Activated CD8-positive, alpha-beta memory T cell treated with anti-CD3 and anti-CD28 coated beads, Interleukin-2, amount 50 U/mL, for 48 hours (primary cell): ENCODE results near the gene PHF12.

Experiments used
- DNase-seq: peaks from one replicate; pipeline ENCODE4 v3.0.0-alpha.2; 2020

The PHF12 gene

DNA sequence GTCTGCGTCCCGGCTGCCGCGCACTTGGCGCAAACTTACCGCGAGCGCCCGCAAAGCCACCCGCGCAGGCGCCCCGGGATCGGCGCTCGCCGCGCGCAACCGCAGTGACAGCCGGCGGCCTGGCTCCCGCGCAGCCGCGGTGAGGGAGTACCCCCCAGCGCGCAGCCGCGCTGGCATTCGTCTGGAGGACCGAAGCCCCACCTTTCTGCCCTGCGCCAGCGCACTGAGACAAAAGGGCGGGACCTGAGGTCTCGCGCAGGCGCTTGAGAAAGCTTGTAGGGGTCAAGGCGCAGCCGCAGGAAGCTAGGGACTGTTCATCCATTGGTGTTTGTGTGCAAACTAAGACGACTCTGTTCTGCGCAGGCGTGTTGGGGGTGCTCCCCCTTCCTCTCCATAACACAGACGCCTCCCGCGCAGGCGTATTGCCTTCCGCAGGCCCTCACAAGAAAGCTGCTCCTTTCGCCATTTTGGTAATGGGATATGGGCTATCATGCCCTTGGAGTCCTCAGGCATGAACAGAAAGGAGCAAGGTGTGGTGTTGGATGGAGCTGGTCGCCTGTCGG is at the start of gene PHF12:
PHF12 (minus strand) TSS at position 91 of the 563 bp plus-strand sequence. CDS start 558 bp downstream, outside the sequence.
- DNase-seq: peak; percentile 98

DNA sequence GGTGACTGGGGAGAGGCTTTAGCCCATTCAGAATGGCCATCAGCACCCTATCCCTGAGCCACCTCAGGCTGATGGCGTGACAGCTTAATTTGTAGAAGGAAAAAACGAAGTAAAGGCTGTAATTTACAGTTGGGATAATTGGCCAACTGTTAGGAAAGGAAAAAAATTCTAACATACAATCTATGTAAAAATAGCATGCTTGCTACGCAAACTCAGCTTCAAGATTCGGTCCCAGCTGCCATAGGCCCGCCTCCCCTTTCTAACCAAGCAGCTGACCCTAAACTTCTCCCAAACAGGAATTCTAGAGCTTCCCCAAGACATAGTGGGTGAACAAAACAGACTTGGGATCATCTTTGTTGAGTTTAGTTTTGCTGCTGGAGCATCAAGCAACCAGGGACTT is 49.7 kb upstream of the PHF12 start:
- no peak for DNase-seq

DNA sequence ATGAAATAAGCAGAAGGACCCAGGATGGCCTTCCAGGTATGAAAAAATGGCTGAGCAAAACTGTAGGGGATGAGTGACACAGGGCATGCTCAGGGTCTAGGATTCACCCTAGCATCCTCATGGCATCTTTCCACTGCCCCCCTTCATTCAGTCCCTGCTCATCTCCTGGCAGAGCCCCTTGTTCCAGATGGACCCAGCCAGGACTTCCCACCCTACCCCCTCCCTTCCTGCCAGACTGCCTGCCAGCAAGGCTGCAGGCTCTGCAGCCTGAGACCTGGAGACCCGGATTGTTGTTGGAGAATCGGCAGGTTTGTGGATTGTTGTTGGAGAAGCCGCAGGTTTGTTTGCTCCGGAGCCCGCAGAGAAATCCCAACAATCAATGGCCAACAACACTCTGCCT is 47.9 kb upstream of the PHF12 start:
- DNase-seq: no peak

DNA sequence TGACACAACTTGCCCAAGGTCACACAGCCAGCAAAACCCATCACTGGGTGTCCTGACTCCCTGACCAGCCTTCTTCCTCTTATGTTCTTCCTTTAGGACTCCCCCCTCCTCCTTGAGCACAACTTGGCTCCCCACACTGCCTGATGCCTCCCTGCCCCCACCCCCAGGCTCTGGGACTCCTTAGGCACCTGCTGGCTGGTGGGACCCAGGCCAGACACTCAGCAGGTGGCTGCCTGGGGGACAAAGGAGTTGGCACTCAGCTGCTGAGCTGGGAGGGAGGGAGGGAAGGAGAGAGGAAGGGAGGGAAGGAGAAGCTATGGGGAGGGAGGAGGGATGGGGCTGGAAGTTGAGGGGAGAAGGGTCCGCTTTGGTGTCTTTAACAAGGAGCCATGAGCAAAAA is 46.5 kb upstream of the PHF12 start:
- no peak for DNase-seq

DNA sequence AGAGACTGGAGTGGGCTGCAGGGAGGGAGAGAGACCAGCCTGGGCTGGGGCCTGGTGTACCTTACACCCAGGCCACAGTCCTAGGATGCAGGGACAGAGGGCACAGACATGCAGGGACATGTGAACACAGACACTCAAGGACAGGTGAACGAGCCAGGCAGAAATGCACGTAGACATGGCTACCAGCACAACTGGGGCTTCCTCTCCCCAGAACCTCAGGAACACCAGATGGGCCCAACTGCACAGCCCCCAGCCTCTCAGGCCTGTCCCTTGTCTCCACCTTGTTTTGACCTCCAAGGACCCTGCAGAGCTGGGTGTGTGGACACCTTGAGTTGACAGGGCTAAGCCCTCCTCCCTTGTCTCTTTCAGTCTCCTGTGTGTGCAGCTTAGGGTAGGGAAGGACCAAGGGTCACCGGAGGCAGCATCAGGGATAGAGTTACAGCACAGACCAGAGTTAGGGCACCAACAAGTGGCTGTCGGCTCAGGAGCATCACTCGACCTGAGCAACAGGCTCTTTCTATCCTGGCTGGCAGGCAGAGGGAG is 45.3 kb upstream of the PHF12 start:
- no peak for DNase-seq

DNA sequence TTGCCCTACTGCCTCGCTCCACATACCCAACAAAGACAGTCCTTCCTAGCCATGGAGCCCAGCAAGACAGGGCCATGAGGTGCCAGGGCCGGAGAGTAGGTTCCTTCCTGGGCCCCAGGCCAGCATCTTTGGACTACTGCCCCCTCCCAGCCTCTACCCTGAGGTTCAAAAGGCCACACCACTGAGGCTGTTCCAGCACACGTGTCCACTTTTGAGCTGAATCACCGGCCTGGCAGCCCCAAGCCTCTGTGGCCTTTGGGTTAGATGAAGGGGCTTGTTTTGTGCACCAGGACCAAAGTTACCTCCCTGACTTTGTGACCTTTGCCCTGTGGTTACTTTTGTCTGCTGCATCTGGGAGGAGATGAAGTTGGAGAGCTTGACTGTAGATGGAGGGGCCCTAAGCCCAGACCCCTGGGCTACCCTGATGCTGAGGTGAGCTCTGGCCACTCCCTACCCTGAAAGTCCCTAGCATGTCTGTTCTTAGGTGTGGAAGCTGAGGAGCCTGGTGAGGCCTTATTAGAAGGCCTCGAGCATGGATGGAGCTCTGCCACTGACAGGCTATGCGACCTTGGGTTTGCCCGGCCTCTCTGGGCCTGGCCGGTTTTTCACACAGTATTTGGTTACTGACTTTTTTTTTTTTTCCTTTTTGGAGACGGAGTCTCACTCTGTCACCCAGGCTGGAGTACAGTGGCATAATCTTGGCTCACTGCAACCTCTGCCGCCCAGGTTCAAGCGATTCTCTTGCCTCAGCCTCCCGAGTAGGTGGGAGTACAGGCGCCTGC is 42.5 kb upstream of the PHF12 start:
- DNase-seq: no peak

DNA sequence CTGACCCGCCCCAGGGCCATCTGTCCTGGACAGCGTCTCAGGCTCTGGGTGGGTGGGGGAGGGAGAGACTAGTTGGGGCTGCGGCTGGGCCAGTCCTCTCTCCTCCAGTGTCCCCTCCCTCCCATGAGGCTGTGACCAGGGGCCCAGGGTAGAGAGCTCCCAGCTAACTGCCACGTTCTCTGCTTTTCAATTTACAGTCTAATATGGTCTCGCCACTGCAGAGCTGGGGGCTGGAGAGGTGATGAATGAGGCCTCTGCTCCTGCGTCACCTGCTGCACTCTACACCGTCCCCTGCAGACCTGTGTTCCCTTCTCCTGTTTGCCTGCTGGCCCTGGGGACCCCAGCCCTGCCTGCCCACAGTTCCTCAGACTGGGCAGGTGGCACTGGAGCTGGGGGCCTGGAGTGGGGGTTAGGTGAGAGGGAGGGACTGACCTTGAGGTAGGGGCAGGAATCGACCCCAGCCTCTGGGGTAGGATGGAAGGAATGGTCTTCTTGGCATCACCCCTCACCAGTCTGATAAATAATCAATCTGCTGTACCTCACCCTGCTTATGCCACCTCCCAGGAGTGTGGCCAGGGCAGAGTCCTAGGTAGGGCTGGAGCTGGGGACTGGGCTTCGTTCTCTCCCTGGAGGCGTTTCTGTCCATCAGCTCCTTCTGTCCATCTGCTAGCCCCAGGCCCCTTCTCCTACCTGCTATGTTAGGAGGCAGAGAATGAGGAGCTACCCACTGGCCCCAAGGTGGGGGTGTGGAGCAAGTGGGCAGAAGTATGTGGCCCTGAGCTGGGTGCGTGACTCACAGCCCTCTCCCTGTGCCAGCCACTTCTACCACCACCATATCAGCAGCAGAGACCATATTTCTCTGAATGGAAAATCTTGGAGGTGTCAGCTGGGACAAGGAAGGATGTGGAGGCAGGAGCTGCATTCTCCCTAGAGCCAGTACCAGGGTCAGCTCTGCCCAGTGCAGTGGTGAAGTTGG is 41.6 kb upstream of the PHF12 start:
- no peak for DNase-seq

DNA sequence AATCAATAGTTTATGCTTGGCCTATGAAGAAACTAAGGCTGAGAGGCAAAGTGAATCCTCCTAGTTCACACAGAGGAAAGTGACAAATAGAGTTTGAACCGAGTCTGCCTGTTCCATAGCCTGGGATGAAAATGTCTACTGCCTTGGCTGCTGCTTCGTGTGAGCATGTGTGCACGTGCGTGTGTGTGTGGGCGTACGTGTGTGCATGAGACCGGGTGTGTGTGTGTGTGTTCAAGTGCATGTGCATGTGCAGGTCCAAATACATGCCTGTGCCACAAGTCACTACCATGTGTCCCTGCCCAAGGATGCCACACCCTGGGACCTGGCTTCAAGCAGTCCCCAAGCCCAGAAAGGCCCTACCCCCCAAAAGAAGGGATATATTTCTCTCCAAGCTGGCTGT is 40.9 kb upstream of the PHF12 start:
- DNase-seq: no peak

DNA sequence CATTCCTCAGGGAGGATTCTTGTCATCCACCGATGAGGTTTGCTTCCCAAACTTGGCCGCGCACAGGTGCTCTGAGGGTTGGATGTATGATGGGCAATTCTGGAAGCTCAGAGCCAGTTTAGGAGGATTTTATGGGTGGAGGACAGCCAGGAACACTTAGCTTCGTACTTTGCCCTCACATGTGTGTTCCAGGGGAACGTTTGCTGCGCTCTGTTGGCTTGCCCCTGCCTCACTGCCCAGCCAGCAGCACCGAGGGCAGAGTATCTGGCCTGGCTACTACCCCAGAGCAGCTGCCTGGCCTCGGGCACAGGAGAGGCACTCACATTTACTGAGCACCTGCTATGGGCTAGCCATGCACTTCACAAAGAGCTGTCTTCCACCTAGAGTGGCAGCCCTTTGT is 40.5 kb upstream of the PHF12 start:
- no peak for DNase-seq

DNA sequence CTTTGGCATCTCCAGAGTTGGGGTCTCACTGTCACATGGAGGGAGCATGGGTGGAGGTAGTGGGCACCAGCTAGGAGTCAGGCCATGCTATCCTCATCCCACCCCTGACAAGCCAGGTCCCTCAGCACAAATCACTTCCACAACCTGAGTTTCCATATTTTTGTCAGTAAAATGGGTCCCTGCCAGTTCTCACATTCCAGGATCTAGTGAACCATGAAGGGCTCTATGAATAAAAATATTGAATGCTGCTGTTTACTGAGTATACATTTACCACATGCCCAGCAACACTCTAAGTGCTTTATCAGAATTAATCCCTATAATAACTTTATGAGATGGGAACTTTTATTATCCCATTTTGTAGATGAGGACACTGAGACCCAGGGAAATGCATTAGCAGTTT is 37.7 kb upstream of the PHF12 start:
- DNase-seq: no peak

DNA sequence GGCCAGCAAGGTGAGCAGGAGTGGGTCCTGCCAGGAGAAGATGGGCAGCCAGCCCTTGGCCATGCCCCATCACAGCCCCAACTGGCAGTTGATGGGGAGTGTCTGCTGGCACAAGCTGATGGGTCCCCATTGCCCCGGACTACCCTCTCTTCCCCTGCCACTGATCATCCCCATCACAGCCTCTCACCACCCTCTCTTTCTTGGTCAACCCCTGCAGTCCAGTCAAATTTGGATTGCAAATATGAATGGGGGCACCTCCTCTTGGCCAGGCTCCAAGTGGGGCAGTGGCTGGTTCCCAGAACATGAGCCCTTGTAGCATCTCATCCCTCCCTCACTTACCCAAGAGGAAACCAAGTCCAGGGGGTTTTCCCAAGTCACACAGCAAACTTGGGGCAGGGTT is 37.2 kb upstream of the PHF12 start:
- DNase-seq: no peak

DNA sequence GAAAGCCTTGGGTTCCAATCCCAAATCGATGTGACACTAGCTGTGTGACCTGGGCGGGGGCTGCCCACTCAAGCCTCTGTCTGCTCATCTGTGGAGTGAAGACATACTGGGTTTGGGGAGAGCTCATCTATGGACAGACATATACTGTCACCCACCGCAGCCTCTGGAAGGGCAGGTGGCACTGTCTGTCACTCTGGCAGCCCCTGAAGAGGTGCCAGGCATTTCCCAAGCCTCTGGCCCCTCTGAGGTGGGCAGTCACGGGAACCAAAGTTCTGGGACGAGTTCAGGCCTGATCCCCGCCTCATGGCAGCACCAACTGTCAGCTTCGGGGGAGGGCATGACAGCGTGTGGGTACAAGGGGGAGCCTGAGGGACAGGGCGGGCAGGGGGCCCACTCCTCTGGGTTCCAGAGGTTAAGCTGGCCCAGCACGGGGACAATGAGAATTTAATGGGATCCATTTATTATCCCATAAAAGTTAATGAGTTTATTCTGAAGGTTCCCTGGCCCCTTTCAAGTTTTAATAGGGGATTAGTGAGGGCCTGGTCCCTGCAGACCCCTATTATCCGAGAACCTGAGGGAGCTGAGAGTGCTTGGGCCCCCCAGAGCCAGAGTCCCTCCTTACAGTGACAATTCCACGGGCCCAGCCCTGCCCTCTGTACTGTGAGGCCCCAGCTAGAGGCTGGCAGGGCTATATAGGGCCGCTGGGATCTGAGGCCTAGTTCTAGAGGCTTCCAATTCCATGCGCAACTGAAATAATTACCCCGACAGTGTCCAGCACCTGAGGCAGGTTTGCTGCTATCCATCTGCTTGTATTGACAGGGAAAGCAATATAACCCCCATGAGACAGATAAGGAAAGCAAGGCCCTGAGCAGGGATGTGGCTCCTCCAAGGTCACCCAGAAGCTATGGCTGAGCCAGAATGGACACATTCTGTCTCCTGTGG is 35.7 kb upstream of the PHF12 start:
- no peak for DNase-seq

DNA sequence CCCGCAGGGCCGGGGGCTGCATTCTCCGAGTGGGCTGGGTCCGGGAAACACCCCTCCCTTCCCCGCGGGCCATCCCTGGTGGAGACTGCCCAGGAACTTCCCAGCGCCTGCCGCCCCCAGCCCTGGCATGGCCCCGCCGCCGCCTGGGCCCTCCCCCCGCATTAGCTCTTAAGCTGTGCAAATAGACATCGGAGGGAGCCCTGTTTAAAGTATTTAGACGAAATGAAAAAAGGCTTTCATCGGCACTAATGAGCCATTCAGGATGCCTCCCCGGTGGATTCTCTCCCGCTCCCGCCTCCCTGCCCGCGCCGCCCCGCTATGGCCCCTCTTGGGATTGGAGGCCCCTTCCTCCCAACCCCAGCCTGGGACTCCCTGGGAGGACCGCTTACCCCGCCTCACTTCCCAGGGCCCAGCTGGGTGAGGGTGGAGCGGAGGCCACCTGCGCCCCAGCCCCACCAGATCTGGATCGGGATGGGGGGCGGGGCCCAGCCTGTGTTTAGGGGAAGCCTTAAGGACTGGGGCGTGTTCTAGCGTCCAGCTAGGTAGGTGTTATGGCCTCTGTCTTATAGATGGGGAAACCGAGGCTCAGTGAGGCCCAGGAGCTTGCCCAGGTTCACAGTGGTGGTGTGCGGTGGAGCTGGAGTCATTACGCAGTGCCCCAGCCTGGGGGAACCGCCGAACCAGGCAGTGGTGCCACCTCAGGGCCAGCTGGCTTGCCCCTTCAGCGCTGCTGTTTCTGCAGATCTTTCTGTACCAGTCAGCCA is 34.8 kb upstream of the PHF12 start:
- no peak for DNase-seq

DNA sequence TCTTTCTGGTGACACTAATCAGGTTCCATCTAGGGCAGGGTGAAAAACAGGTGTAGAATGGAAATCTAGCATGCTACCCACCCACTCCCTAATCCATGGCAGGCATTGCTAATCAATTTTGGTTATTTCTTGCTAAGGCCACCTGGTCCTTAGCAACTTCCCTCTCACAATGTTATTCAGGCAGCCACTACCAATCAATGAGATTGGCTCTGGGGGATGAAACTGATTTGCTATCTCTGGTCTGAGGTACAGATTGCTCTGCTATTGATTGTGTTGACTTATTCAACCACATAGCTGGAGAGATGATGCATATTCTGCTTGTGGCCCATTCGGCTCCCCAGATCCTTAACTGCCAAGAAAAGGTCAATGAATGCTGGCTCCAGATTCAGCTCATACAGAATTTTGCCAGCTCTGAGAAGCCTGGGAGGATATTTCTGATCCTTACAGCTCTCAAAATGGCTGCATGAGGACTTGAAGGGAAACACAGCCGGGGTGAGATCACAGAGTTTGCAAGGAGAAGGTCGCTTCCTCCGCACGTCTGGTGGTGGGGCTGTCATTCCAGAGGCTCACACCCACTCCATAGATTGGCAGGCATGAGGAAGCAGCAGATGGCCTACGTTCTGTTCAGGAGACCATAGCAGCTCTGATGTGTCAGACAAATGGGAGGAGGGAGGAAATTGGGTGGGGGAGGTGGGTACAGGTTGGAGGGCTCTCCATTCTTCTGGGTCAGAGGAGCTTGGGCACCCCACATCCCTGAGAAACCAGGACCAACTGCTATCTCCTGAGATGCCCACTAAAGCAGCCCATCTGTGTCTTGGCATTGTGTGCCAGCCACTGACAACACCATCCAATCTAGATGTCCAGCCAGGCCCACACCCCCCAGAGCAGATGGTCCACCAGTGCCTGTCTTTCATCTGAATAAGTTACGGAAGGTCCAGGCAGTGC is 32.2 kb upstream of the PHF12 start:
- DNase-seq: no peak

DNA sequence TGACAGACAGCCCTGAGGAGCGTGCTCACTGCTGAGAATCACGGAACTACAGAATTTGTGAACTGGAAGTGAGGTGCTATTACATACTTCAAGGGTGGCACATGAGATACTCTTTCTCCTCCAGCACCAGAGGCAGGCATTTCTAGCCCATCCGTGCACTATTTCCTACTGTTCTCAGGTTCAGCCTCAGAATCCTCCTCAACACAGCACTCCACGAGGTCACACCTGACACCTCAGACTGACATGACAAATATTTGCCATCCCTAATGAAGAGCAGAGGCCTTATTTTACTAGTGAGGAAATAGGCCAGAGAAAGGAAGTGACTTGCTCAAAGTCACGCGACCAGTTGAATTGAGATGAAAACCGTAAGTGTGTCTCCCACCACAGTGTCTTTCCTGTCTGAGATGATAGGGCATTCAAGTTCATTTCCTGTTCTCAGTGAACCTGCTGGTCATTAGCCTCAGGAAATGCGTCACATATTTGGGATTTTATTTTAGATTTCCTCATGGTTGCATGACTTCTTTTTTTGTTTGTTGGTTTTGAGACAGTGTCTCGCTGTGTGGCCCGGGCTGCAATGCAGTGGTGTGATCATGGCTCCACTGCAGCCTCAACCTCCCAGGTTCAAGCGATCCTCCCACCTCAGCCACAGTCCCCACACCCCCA is 30.9 kb upstream of the PHF12 start:
- peak; percentile 58 for DNase-seq

DNA sequence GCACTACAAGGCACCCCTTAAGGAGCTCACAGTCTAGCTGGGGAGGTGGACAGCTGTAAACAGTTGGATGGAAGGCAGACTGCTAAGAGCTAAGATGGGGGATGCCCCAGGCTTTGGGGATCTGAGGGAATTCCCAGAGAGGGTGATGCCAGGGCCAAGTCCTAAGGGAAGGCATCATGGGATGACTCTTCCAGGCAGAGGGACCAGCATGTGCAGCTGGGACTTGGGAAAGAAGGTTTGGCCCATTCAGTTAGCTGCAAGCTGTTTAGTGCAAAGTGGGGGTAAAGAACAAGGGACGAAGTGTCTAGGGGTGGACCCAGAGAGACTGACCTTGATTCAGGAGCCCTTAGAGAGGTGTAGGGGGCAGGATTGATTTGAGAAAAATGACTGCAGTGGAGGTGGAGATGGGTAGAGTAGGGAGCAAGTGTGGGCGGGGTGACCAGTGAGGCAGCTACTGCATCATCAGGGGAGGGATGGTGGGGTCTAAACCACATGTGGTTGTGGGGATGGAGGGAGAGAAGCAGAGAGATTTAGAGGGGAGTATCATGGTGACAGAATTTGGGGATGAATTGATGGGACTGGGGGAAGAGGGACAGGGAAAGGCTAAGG is 27.1 kb upstream of the PHF12 start:
- DNase-seq: no peak

DNA sequence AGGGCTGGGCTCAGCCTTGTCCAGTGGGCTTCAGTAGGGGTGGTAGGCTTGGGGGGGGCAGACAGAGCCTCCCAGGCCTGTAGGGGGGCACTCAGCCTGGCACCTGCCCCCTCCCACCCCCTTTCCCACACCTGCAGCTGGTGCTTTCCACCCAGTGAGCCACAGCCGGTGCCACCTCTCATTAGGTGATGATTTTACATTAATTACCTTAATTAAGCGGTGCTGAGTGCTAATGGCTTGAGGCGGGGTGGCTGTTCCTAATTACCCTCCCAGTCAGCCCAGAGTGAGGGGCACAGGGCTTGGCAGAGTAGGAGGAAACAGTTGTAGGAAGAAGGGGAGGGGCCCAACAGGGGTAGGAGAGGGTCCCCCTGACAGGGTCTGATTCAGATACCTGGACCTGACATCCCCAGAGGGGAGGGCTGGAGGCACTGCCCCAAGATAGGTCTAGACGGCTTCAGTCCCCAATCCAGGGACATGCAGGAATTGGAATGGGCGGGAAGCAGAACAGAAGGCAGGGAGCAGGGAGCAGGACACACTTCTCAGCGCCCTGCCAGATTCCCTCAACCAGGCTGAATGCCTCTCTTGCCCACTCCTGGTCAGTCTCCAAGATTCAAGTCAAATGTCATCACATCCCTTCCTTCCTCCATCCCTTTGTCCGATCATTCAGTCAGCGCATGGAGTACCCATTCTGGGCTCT is 26.5 kb upstream of the PHF12 start:
- DNase-seq: no peak

DNA sequence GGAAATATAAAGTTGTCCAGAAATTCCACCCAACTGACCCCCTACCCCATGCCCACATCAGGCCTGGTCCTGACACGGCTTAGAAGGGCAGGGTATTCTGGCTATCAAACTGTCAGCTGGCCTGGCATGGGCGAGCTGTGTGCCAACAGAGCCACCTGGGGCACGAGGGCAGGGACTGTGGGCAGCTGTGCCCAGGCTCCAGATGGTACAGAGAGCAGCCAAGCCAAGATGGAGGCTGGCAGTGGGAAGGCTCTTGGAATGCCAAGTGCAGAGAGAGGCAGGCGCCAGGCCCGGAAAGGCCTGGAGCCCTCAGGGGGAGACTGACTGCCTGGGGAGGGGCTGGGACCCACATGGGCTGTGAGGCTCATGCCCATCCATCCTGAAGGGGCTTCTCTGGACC is 24.3 kb upstream of the PHF12 start:
- no peak for DNase-seq

DNA sequence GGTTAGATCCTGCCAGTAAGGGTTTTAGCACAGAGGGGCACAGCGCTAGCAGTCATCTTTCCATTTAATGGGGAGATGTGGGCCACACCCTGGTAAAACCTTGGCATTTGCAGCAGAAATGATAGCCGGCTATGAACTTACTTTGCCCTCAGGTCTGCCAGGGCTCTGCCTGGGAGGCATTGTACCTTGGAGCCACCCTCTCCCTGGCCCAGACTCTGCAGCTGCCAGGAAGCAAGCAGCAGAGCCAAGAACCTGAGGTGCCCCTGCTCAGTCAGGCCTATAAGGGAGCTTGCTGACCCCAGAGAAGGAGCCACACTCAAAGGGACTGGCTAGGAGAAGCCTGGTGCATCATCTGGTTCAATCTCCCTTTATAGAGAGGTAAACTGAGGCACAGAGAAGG is 23.7 kb upstream of the PHF12 start:
- DNase-seq: no peak
